ENCODE results near the gene KCNT2. TPM values are rescaled to one million over a fixed set of nuclear protein-coding genes. Genes with fewer than 3 reads are reported as not detected.

KCNT2 gene
- polyA plus RNA-seq, 1 experiment: 2.0 TPM

GRCh38 chr1:196638466-196638865, 30.2 kb upstream of the KCNT2 start:
- Histone ChIP-seq H3K9me3 (ENCODE audit: control insufficient read depth, insufficient read depth, low read length) (no peaks in the 10 kb centered on the region), H3K27me3 (ENCODE audit: control insufficient read depth, insufficient read depth, low read length) (no peaks in the 10 kb centered on the region), H3K27ac (ENCODE audit: low read depth, low read length) (no peak overlapping the region), H3K4me3 (ENCODE audit: low read depth, low read length) (no peak overlapping the region)
- ChIA-PET CTCF (interaction anchor here (0.6 to 1.2 kb wide), 2 partner anchors 283 to 665 kb away, joined by 4 to 9 read pairs; no protein-coding TSS in a partner anchor), POLR2A (interaction anchor here (0.7 kb wide), 1 partner anchor 13 kb away, joined by 6 read pairs; no protein-coding TSS in a partner anchor)
- no peak for TF ChIP-seq CTCF (IDR thresholded peaks at IDR 0.05; ENCODE audit: low read depth, low read length)
- no peak for DNase-seq (ENCODE audit: low read depth, low spot score)

GRCh38 chr1:196637606-196638005, 29.4 kb upstream of the KCNT2 start:
- TF ChIP-seq CTCF (IDR thresholded peaks at IDR 0.05; ENCODE audit: low read depth, low read length): no peak
- Histone ChIP-seq H3K27me3 (ENCODE audit: control insufficient read depth, insufficient read depth, low read length) (no peaks in the 10 kb centered on the region), H3K4me3 (ENCODE audit: low read depth, low read length) (no peak overlapping the region), H3K27ac (ENCODE audit: low read depth, low read length) (no peak overlapping the region), H3K9me3 (ENCODE audit: control insufficient read depth, insufficient read depth, low read length) (no peaks in the 10 kb centered on the region)
- no peak for DNase-seq (ENCODE audit: low read depth, low spot score)
- ChIA-PET CTCF (interaction anchor here (1.2 kb wide), 1 partner anchor 282 kb away, joined by 9 read pairs; no protein-coding TSS in a partner anchor), POLR2A (no interaction called here)

- CTCF ChIA-PET: no interaction called here
- TF ChIP-seq CTCF (IDR thresholded peaks at IDR 0.05; ENCODE audit: low read depth, low read length): no peak
- Histone ChIP-seq H3K27me3 (ENCODE audit: control insufficient read depth, insufficient read depth, low read length) (no peaks in the 10 kb centered on the region), H3K9me3 (ENCODE audit: control insufficient read depth, insufficient read depth, low read length) (peaks cover 3% of the 10 kb centered on the region; the same call in 1 of the 2 replicates), H3K27ac (ENCODE audit: low read depth, low read length) (no peak overlapping the region), H3K4me3 (ENCODE audit: low read depth, low read length) (no peak overlapping the region)
- POLR2A ChIA-PET: no interaction called here
- DNase-seq (ENCODE audit: low read depth, low spot score): no peak
Measured at GRCh38 chr1:196628838-196629237, 20.6 kb upstream of the KCNT2 start.

- no peak for TF ChIP-seq CTCF (IDR thresholded peaks at IDR 0.05; ENCODE audit: low read depth, low read length)
- POLR2A ChIA-PET: no interaction called here
- Histone ChIP-seq H3K27me3 (ENCODE audit: control insufficient read depth, insufficient read depth, low read length) (no peaks in the 10 kb centered on the region), H3K27ac (ENCODE audit: low read depth, low read length) (no peak overlapping the region), H3K4me3 (ENCODE audit: low read depth, low read length) (no peak overlapping the region), H3K9me3 (ENCODE audit: control insufficient read depth, insufficient read depth, low read length) (no peaks in the 10 kb centered on the region)
- no peak for DNase-seq (ENCODE audit: low read depth, low spot score)
- CTCF ChIA-PET: no interaction called here
Measured at GRCh38 chr1:196623079-196623478, 14.8 kb upstream of the KCNT2 start.

- H3K4me3 ChIP-seq (ENCODE audit: low read depth, low read length): no peak overlapping the region
- H3K27ac ChIP-seq (ENCODE audit: low read depth, low read length): no peak overlapping the region
- no peaks in the 10 kb centered on the region for H3K9me3 ChIP-seq (ENCODE audit: control insufficient read depth, insufficient read depth, low read length)
- ChIA-PET POLR2A (no interaction called here), CTCF (interaction anchor here (0.6 kb wide), 1 partner anchor 302 kb away, joined by 3 read pairs; no protein-coding TSS in a partner anchor)
- TF ChIP-seq CTCF (IDR thresholded peaks at IDR 0.05; ENCODE audit: low read depth, low read length): no peak
- no peak for DNase-seq (ENCODE audit: low read depth, low spot score)
- H3K27me3 ChIP-seq (ENCODE audit: control insufficient read depth, insufficient read depth, low read length): no peaks in the 10 kb centered on the region
Measured at GRCh38 chr1:196619721-196620120, 11.5 kb upstream of the KCNT2 start.
